ENCODE results near the gene GARNL3. TPM values are rescaled to one million over a fixed set of nuclear protein-coding genes. Genes with fewer than 3 reads are reported as not detected.

GARNL3 gene
- total RNA-seq, 1 donor from 2014 or later: 21.4 TPM

DNA sequence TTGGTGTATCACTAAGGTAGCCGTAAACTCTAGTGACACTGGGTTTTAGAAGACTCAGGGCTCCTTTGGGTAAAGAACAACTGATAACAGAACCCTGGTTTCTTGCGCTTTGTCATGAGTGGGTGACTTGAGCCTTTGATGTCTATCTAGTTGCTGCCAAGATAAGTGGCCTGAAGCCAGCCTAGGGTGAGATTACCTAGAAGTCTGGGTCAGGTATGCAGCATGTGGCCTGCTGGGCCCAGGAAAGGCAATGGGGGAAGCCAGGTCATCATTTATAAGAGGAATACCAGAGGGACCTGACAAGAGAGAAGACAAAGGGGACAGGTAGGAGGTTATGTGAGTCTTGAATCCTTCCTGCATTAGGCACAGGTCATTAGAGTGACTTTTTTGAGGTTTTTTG lies 23.2 kb upstream of the GARNL3 start:
- H3K4me3 Mint-ChIP-seq (ENCODE audit: low read depth): no peak overlapping the region
- TF ChIP-seq, protein P1, sequence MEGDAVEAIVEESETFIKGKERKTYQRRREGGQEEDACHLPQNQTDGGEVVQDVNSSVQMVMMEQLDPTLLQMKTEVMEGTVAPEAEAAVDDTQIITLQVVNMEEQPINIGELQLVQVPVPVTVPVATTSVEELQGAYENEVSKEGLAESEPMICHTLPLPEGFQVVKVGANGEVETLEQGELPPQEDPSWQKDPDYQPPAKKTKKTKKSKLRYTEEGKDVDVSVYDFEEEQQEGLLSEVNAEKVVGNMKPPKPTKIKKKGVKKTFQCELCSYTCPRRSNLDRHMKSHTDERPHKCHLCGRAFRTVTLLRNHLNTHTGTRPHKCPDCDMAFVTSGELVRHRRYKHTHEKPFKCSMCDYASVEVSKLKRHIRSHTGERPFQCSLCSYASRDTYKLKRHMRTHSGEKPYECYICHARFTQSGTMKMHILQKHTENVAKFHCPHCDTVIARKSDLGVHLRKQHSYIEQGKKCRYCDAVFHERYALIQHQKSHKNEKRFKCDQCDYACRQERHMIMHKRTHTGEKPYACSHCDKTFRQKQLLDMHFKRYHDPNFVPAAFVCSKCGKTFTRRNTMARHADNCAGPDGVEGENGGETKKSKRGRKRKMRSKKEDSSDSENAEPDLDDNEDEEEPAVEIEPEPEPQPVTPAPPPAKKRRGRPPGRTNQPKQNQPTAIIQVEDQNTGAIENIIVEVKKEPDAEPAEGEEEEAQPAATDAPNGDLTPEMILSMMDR (IDR thresholded peaks at IDR 0.05; ENCODE audit: unreplicated experiment): no peak
- peaks cover 6% of the 10 kb centered on the region for H3K4me1 Mint-ChIP-seq (ENCODE audit: low read depth)
- H3K9me3 Mint-ChIP-seq (ENCODE audit: low read depth): no peaks in the 10 kb centered on the region
- peaks cover 5% of the 10 kb centered on the region for H3K27me3 Mint-ChIP-seq
- DNase-seq (ENCODE audit: low spot score, unreplicated experiment): no peak
- no peak overlapping the region for H3K27ac Mint-ChIP-seq
- peaks cover 6% of the 10 kb centered on the region for H3K36me3 Mint-ChIP-seq (ENCODE audit: insufficient read depth)

DNA sequence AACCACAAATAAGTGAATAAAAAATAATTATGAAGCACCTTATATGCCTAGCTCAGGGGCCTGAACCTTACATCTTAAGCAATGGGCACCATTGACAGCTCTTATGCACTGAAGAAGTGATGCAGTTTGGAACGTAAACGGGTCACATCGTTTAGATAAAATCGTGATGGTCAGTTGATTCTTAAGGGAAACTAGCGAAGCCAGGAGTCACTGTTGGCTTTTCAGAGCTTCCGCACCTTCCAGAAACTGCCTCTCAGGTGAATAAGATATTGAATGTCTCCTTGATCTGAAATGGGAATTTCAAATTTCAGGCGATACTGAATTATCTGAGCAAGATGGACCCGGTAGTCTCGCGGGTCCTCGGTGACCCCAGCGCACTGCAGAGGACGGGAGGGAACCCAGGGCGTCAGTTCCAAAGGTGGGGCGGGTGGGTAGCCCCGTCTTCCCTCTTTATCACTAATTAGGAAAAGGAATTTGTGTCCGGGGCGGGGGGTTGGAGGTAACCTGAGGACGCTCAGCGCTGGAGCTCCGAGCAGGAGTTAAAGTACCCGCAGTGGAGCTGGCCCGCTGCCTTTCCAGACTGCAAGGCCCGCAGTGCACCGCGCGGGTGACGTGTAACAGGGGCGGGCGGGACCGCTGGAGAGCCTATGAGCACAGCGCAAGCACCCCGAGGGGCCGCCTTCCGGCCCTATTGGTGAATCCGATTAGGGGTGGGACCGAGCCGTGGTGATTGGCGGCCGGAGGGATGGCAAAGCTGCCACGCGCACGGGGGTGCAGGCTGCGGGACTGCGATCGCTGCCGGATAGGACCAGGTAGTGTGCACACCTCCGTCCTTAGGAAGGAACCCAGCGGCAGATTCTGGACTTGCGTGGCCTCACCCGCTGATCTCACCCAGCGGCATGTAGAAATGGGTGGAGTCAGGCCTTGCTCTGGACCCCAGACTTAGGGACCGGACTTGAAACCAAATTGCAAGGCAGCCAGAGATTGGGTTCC lies 19.7 kb upstream of the GARNL3 start:
- TF ChIP-seq, protein P1 (IDR thresholded peaks at IDR 0.05; ENCODE audit: unreplicated experiment): no peak
- peak; percentile 93 for DNase-seq (ENCODE audit: low spot score, unreplicated experiment)
- peak overlapping the region; percentile 90 for H3K4me3 Mint-ChIP-seq (ENCODE audit: low read depth)
- no peaks in the 10 kb centered on the region for H3K9me3 Mint-ChIP-seq (ENCODE audit: low read depth)
- H3K4me1 Mint-ChIP-seq (ENCODE audit: low read depth): peaks cover 5% of the 10 kb centered on the region
- H3K27ac Mint-ChIP-seq: peak overlapping the region; percentile 96
- H3K27me3 Mint-ChIP-seq: peaks cover 5% of the 10 kb centered on the region
- H3K36me3 Mint-ChIP-seq (ENCODE audit: insufficient read depth): no peaks in the 10 kb centered on the region

DNA sequence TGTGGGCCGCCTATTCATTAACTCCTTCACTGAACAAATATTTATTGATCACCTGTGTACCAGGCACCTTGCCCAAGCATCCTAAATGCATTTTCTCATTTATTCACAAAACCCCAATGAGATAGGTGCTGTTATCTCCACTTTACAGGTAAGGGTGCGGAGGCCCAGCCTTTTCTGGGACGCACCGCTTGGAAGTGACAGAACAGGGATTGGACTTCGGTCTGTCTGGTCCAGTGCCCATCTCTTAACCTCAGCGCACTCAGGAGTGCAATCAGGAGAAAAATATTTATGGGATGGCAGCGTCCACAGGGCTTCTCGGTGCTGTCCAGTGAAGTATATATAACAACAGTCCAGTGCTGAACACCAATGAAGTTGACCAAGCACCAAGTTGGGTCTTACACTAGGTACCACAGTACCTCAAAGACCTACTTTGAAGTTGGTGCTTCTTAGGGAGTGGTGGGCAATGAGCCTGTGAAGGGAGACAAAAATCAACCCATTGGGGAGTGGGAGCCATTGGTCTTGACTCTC lies 18.9 kb upstream of the GARNL3 start:
- TF ChIP-seq, protein P1 (IDR thresholded peaks at IDR 0.05; ENCODE audit: unreplicated experiment): no peak
- H3K36me3 Mint-ChIP-seq (ENCODE audit: insufficient read depth): no peaks in the 10 kb centered on the region
- no peaks in the 10 kb centered on the region for H3K9me3 Mint-ChIP-seq (ENCODE audit: low read depth)
- peaks cover 9% of the 10 kb centered on the region for H3K27me3 Mint-ChIP-seq
- peak overlapping the region; percentile 90 for H3K4me3 Mint-ChIP-seq (ENCODE audit: low read depth)
- peak overlapping the region; percentile 43 for H3K27ac Mint-ChIP-seq
- H3K4me1 Mint-ChIP-seq (ENCODE audit: low read depth): peaks cover 5% of the 10 kb centered on the region
- no peak for DNase-seq (ENCODE audit: low spot score, unreplicated experiment)

DNA sequence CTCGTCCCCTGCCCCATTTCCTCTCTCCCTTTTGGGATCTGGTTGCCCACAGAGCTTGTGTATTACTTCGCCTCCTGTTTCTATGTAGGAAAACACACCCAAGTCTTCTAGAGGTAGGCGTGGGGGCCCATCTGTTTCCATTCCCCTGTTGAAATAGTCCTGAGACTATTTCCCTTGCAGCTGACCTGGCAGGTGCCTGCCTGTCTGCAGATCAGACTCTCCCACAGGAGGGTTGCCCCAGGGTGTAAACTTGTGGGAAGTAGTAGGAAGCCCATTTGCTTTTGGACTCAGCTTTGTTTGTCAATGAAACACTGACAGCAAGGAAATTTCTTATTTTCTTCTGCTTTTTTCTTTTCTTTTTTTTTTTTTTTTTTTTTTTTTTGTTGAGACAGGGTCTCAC lies 16.3 kb upstream of the GARNL3 start:
- TF ChIP-seq, protein P1 (IDR thresholded peaks at IDR 0.05; ENCODE audit: unreplicated experiment): no peak
- Mint-ChIP-seq H3K4me1 (ENCODE audit: low read depth) (no peaks in the 10 kb centered on the region), H3K4me3 (ENCODE audit: low read depth) (no peak overlapping the region), H3K9me3 (ENCODE audit: low read depth) (no peaks in the 10 kb centered on the region), H3K36me3 (ENCODE audit: insufficient read depth) (peaks cover 2% of the 10 kb centered on the region), H3K27ac (no peak overlapping the region), H3K27me3 (peaks cover 9% of the 10 kb centered on the region)
- DNase-seq (ENCODE audit: low spot score, unreplicated experiment): no peak

DNA sequence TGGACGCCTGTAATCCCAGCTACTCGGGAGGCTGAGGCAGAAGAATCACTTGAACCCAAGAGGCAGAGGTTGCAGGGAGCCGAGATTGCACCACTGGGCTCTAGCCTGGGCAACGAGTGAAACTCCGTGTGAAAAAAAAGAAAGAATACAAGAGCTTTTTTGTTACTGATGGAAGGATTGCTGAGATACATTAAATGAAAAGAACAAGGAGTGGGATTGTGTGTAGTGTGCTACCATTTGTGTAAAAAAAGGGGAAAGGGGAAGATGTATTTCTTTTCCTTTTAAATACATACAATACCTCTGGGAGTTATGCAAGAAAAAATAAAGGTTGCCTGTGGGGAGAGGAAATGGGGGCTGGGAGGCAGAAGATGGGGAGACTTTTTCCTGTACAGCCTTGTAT lies 14.7 kb upstream of the GARNL3 start:
- peaks cover 3% of the 10 kb centered on the region for H3K36me3 Mint-ChIP-seq (ENCODE audit: insufficient read depth)
- TF ChIP-seq, protein P1 (IDR thresholded peaks at IDR 0.05; ENCODE audit: unreplicated experiment): no peak
- H3K4me1 Mint-ChIP-seq (ENCODE audit: low read depth): peaks cover 3% of the 10 kb centered on the region
- no peak overlapping the region for H3K4me3 Mint-ChIP-seq (ENCODE audit: low read depth)
- peaks cover 9% of the 10 kb centered on the region for H3K27me3 Mint-ChIP-seq
- H3K9me3 Mint-ChIP-seq (ENCODE audit: low read depth): no peaks in the 10 kb centered on the region
- no peak for DNase-seq (ENCODE audit: low spot score, unreplicated experiment)
- no peak overlapping the region for H3K27ac Mint-ChIP-seq

All from progenitor cell of endocrine pancreas (in vitro differentiated cells).